ENCODE results near the gene NMT2. TPM values are rescaled to one million over a fixed set of nuclear protein-coding genes. Genes with fewer than 3 reads are reported as not detected.

NMT2 gene
- total RNA-seq, 1 experiment from 2014 or later, result 11.8 TPM

- Histone ChIP-seq H3K79me2 (ENCODE audit: insufficient read depth, low read length) (no peaks in the 10 kb centered on the region), H2BK5ac (ENCODE audit: insufficient read length, low read length) (no peak overlapping the region), H4K20me1 (ENCODE audit: control insufficient read depth, insufficient read depth, insufficient read length) (no peaks in the 10 kb centered on the region), H3K4me2 (ENCODE audit: insufficient read depth, insufficient read length, low read length) (no peak overlapping the region), H3K9ac (ENCODE audit: extremely low read depth, insufficient read length, low read length) (no peak overlapping the region), H3T11ph (ENCODE audit: low read length) (no peak overlapping the region), H3K4me1 (ENCODE audit: insufficient read depth, low read length) (no peaks in the 10 kb centered on the region), H2BK15ac (ENCODE audit: low read depth, low read length) (no peak overlapping the region; the same call in 1 of the 2 replicates), H3K79me1 (ENCODE audit: insufficient read depth, low read depth, low read length, poor library complexity, severe bottlenecking) (no peaks in the 10 kb centered on the region), H3K27ac (ENCODE audit: insufficient read length, low read depth, low read length) (no peak overlapping the region), H2AFZ (ENCODE audit: low read length) (no peak overlapping the region), H3K56ac (ENCODE audit: insufficient read length, low read depth, low read length) (no peak overlapping the region), H3K9me3 (ENCODE audit: control insufficient read depth, low read depth, low read length) (peaks cover 9% of the 10 kb centered on the region), H4K5ac (ENCODE audit: insufficient read length, low read depth, low read length) (no peak overlapping the region), H4K91ac (ENCODE audit: insufficient read length, low read depth, low read length) (no peak overlapping the region), H3K14ac (ENCODE audit: insufficient read depth, low read length) (no peak overlapping the region; the same call in 1 of the 2 replicates), H2BK120ac (ENCODE audit: low read depth, low read length, poor library complexity, severe bottlenecking) (no peak overlapping the region), H2AK5ac (ENCODE audit: insufficient read length, low read length) (no peak overlapping the region), H3K27me3 (ENCODE audit: insufficient read depth, low read length) (no peaks in the 10 kb centered on the region), H4K8ac (replicated peaks; ENCODE audit: insufficient read length, low read depth, low read length) (no peak overlapping the region), H2BK20ac (ENCODE audit: low read depth, low read length, poor library complexity, severe bottlenecking) (no peak overlapping the region), H3K23ac (ENCODE audit: insufficient read length, low read depth, low read length) (no peak overlapping the region), H3K23me2 (ENCODE audit: insufficient read length, low read depth, low read length, poor library complexity, severe bottlenecking) (no peaks in the 10 kb centered on the region), H3K4ac (ENCODE audit: low read depth, low read length) (no peak overlapping the region), H3K18ac (ENCODE audit: insufficient read length, low read depth, low read length) (no peak overlapping the region), H2BK12ac (ENCODE audit: insufficient read length, low read depth, low read length) (no peak overlapping the region)
- Mint-ChIP-seq H3K36me3 (ENCODE audit: insufficient read depth in 1 of 3, low read depth in 3 of 3) (peaks cover 15 to 27% (median 17%) of the 10 kb centered on the region in 3 experiments), H3K27ac (no peak overlapping the region), H3K4me1 (no peaks in the 10 kb centered on the region), H3K27me3 (ENCODE audit: low read depth) (peaks cover 5% of the 10 kb centered on the region), H3K9me3 (peaks cover 24 to 25% of the 10 kb centered on the region in 2 experiments), H3K4me3 (no peak overlapping the region)
- TF ChIP-seq CTCF (conservative IDR thresholded peaks at IDR 0.05), result no peak
- WGBS (ENCODE audit: extremely low coverage, insufficient read length, low lambda C conversion rate), result no CpG with 5 or more reads among the region's 3 CpGs
- no peak for DNase-seq
These were observed 99.7 kb downstream of the NMT2 start for GRCh38 chr10:15068802-15069201.
